AG09319 (cell line): Measurements from ENCODE around the gene SCN9A.

Source experiments
- DNase-seq: peaks from one replicate; pipeline ENCODE4 v3.0.0-alpha.2; 2010; ENCODE audit warnings: low read depth; ENCODE audit errors: extremely low read depth
- CTCF ChIP-seq: IDR thresholded peaks from 2 replicates; pipeline ENCODE4 v1.5.1; 2011; ENCODE audit warnings: low read depth, mild to moderate bottlenecking, inconsistent platforms, low read length, moderate library complexity

The SCN9A gene

DNA sequence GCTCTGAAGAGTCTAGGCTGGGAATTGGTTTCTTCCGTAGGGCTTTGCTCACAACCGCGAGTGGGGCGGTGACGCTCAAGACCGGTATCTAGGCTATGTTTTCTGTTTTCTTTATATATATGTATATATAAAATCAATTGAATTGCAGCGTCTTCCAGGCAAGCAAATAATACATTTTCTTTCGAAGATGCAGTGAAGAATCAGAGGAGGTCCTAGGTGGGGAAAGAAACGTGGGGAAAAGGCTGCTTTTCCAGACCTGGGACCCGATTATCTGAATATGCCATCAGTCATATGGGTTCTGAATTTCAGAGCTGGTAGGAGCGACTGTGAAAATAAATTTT lies 714 bp upstream of the SCN9A start:
- DNase-seq, result no peak
- no peak for TF ChIP-seq CTCF

GRCh38 chr2:166375195-166375735 lies 479 bp downstream of the SCN9A start:
- no peak; the same call in 1 of the 2 replicates for TF ChIP-seq CTCF
- DNase-seq, result no peak

GRCh38 chr2:166373951-166374350 lies 1.8 kb downstream of the SCN9A start:
- no peak for DNase-seq
- TF ChIP-seq CTCF, result no peak

DNA sequence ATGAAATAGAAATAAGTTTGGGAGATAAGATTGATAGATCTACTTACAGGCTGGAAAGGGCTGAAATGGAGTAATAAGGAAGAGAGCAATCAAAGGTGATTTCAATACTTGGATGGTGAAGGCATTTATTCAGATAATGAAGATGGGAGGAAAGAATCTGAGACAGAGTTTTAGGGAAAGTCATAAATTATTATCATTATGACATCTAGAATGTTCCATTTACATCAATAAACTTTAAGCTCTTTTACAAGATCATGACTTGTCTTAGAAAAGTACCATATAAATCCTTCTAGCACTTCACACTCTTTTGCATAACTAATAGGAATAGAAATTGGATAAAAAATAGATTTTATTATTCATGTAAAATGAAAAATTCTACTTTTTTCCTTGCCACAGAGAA lies 2.2 kb downstream of the SCN9A start:
- no peak for DNase-seq
- TF ChIP-seq CTCF, result no peak

DNA sequence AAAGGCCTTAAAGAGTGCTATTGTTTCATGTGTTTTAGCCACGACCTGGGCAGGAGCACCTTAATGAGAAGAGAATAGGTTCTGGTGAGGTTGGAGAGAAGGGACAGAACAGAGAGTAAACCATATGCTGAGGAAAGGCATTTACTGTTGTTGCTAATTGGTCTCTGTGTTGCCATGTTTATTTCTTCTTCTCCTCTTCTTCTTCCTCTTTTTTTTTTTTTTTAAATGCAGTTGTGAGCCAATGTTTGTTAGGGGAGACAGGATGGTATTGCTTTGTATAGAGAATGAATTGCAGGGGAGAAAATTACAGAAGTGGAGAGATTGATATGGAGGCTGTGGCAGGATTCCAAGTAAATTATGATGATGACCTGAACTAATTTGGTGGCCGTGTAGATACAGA lies 2.6 kb downstream of the SCN9A start:
- no peak for TF ChIP-seq CTCF
- no peak for DNase-seq

- DNase-seq, result no peak
- no peak for TF ChIP-seq CTCF
Observed at GRCh38 chr2:166372046-166372445, 3.7 kb downstream of the SCN9A start.

DNA sequence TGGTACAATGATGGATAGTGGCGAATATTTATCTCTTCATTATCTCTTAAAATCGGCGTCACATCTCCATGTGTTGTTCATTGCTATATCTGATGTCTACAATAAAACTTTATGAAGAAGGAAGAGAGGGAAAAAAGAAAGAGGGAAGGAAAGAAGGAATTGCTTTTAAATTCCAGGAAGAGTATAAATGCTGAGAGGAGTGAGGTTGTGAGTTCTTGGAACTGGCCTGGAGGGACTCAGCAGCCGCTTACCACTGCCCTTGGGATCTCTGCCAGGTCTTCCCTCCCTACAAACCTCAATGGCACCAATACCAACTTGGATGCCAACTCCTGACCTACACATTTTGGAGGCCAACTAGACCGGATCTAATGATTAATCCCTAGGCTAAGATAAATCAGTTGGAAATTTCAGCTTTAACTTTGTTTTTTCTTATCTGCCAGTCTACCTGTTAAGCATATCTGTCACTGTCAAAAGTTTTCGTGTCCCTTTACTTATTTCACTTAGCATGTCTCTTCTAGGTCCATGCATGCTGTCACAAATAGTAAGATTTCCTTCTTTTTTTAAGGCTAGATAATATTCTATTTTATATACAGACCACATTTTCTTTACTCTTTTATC lies 9.8 kb downstream of the SCN9A start:
- DNase-seq, result no peak
- no peak for TF ChIP-seq CTCF
